Right lung (tissue), 5 donors: Measurements from ENCODE around the gene DDR1. TPM values are rescaled to one million over a fixed set of nuclear protein-coding genes. Genes with fewer than 3 reads are reported as not detected.
"Not testable (repeated sequence)": the region's sequence is repeated elsewhere in the genome, so short reads cannot be mapped to it uniquely, and the experiment has no call there.

ENCODE experiments used
- DNase-seq, 2 donors: peaks; one replicate each; pipeline ENCODE4 v3.0.0-alpha.2; 2013
- polyA plus RNA-seq, 5 donors: library from polyadenylated mRNA; unstranded; fragments of 120-200 nt; gene quantifications; one replicate each; pipeline versions ENCODE4 v1.2.1 to v1.2.3, GENCODE V29; 2013; ENCODE audit warnings: inconsistent platforms in 1 of 5, low replicate concordance in 1 of 5; ENCODE audit not compliant: insufficient read length in 5 of 5, insufficient read depth in 1 of 5

Gene DDR1
- polyA plus RNA-seq, 5 donors = 73.8 to 96.3 (median 93.7) TPM

DNA sequence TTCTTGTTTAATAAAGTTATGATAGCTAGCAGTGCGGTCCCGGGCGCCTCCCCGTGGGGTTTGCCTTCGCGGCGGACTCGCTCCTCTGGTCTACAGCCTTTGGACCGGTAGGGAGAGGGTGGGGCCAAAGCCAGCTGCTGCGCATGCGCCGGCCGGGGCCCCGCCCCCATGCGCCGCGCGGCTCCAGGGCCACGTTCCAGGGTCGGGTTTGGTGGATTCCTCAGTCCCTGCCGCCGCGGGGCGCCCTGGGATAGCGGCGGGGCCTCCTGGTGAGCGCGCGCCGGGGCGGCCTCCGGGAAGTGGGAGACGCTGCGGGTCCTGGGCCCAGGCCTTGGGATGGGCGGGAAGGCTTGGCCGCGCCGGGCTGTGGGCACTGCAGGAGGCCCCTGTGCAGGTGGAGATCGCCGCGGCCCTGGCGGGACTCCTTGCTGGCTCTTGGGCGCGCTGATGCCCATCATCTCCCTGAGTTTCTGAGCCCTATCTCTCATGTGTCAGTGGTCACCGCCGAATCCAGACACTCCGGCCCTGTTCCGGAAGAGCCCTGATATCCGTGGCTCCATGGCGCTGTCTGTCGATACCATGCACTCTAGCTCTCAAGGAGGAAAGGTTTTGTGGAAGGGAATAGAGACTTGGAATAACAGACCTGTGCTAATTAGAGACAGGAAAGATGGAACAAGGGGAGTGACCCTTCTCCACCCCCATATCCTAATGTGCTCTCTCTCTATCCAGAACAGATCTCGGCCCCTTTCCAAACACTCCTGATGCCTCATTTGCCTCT lies 29.9 kb downstream of the DDR1 start, which contains the start of gene VARS2:
Gene VARS2, plus strand, starts transcription at position 163 of the 778 bp plus-strand sequence. Its CDS starts 599 bp downstream, at position 762.
- peak; percentile 95 to 96 for DNase-seq

DNA sequence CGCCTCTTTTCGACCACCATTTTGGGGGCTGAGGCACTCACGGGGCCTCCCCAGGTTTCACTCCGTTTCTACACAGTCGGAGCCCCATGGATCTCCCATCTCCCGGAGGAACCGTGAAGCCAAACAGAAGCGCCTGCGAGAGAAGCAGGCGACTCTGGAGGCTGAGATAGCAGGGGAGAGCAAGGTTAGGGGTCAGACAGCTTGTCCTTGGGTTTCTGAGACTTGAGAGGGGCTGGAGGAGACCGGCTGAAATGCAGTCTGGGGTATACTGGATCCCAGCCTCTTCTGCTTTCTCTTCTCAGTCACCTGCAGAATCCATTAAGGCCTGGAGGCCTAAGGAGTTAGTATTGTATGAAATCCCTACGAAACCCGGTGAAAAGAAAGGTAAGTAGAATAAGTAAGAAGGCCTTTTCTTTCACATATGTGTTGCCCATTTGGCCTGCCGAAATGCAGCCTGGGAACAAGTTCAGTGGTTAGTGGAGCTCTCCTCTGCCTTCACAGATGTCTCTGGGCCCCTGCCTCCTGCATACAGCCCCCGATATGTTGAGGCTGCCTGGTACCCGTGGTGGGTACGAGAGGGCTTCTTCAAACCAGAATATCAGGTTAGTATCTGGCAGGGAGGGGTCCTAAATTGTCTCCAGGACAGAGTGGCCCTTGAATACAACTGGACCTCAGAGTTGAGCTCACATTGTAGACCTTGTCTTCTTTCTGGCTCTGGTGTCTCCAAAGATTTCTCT lies 30.7 kb downstream of the DDR1 start:
- no peak for DNase-seq

DNA sequence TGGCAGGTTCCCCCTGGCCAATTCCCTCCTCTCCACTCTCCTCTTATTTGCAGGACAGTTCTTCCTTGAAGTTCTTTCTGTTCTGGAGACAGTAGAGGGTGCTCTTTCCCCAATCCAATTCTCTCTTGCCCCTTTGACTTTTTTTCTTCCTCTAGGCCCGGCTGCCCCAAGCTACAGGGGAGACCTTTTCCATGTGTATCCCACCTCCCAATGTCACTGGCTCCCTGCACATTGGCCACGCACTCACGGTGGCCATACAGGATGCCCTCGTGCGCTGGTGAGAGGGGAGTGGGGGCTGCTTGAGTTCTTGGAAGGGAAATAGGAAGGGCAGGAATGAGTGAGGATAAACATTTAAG lies 31.2 kb downstream of the DDR1 start:
- peak; percentile 46 to 53 for DNase-seq

DNA sequence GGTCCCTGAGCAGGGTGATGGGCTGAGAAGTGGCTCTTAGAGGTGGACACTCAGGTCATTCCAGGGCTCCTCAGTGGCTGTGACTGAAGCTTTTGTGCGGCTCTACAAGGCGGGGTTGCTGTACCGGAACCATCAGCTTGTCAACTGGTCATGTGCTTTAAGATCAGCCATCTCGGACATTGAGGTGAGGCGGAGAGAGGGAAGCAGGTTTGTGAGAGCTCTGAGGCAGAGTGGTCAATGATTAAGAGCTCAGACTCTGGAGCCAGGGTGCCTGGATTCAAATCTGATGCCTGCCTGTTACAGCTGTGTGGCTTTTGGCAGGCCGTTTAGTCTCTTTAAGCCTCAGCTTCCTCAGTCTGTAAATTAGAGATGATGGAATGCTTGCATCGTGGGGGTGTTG lies 32.7 kb downstream of the DDR1 start:
- DNase-seq = no peak

DNA sequence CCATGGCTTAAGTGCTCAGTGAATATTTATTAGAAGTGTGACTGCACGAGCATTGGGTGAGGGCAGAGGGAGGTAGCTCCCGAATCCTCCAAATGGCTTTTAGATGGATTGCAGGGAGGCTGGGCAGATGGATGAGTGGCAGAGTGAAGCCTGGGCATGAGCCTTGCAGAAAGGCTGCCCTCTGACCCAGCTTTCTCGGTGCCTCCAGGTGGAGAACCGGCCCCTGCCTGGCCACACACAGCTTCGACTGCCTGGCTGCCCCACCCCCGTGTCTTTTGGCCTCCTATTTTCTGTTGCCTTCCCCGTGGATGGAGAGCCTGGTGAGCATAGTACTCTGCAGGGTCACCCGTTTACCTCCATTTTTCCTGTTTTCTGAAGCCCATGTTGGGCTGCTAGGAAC lies 33.2 kb downstream of the DDR1 start:
- no peak for DNase-seq

DNA sequence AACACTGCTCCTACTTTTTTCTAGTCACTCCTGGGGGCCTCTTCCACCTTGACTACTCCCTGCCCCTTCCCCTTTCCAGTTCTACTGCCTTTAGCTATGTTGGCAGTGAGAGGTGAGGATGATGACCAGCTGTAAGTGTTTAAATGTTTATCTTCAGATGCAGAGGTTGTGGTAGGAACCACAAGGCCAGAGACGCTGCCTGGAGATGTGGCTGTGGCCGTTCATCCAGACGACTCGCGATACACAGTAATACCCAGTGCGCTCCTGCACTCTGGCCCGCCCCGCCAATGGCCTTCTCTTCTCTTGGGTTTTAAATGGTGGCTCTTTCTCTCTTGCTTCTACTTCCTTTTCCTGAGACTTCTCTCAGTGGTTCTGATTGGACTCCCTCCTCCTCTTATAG lies 34.4 kb downstream of the DDR1 start:
- DNase-seq = no peak

DNA sequence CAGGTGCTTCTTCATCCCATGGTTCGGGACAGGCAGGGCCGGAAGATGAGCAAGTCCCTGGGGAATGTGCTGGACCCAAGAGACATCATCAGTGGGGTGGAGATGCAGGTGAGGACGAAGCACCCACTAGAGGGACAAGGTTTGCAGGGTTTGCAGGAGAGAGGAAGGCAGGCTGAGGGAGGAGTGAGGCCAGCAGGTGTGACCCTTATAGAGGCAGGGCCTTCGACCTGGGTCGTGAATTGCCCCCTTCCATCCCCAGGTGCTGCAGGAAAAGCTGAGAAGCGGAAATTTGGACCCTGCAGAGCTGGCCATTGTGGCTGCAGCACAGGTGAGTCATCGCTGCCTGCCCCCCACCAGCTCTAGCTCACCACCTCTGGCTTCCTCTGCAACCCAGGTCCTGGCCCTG lies 38.1 kb downstream of the DDR1 start:
- no peak for DNase-seq

DNA sequence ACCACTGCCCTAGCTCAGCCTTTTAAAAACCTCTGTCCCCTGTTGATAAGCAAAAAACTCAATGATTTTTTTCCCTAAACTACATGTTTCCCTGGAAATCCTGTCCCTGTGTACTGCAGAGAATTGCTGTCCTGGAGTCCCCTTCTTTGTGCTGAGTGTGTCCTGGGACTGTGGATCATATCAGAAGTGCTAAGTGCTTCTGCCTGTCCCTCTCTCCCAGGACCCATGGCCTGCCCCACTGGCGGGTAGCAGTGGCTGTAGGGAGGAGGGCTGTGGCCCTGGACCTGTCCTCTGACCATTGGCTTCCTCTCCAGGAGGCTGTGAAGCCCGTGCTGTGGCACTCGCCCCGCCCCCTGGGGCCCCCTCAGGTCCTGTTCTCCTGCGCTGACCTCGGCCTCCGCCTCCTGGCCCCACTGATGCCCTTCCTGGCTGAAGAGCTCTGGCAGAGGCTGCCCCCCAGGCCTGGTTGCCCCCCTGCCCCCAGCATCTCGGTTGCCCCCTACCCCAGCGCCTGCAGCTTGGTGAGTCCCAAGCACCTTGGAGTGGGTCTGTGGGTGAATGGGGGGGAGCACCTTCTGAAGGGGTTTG lies 39.8 kb downstream of the DDR1 start:
- not testable (repeated sequence) for DNase-seq

DNA sequence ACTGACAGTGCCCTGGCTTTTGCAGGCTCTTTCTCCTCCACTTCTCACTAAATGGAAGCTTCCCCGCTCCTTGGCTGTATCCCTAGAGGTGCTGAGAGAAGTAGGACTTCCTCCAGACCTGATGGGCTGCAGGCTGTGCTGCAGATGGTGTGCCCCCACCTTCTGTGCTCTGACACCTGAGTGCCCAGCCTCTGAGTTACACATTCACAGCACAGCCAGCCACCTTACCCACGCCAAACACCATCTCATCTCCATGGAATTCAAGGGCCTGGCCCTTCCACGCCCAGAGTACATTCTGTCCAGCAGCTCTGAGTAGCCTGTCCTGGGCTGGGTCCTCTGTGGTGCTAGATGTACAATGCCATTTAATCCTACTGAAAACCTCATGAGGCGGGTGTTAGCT lies 42.3 kb downstream of the DDR1 start:
- DNase-seq = no peak

DNA sequence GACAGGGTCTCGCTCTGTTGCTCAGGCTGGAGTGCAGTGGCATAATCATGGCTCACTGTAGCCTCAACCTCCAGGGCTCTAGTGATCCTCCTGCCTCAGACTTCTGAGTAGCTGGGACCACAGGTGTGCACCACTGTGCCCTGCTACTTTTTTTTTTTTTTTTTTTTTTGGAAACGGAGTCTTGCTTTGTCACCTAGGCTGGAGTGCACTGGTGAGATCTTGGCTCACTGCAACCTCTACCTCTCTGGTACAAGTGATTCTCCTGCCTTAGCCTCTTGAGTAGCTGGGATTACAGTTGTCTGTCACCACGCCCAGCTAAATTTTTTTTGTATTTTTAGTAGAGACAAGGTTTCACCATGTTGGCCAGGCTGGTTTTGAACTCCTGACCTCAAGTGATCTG lies 42.8 kb downstream of the DDR1 start:
- not testable (repeated sequence) for DNase-seq

DNA sequence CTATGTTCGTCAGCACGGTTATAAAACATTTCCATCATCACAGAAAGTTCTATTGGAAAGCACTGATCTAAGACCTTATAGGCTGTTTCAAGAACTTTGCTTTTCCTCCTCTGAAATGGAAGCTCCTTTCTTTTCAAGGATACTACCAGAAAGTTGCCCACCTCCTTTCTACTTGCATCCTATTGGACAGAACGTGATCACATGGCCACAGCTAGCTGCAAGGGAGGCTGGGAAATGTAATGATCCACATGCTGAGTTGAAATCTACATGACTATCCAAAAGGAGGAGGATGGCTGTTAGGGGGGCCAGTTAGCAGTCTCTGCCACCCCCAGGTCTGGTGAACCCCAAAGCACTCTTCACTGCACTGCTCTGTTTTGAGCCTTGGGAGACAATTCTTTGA lies 44.4 kb downstream of the DDR1 start:
- no peak for DNase-seq

DNA sequence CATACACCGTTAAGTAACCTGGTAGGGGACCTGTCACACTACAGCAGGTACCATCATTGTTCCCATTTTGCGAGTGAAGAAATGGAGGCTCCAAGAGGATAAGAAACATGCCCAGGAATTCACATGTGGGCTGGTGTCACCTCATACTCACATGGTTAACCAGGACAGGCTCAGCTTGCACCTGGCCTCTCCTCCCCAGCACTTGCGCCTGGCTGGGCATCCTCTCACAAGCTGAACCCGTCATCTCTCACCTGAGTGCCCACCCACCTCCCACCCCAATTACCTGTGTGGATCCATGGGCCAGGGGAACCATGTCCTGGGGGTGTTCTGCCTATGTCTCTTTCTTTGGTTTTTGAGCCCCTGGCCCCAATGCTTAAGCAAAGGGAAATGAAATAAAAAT lies 46.2 kb downstream of the DDR1 start:
- no peak for DNase-seq

DNA sequence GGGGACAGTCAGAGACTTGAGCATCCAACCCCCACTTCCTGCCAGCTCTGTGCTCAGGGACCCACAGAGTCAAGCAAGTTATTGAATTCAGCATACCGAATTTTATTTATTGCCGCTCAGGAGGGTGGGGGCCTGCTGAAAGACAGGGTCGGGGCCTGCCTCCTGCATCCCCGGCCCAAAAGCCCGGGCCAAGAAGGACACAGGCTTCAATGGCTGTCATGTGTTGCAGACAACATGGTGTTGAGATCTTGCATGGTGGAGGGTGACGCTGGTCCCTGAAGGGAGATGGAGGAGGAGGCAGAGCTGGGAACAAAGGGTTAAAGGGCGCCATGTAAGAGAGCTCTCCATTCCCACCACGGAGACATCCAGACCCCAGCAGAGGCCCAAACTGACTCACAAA lies 47.0 kb downstream of the DDR1 start:
- no peak for DNase-seq

DNA sequence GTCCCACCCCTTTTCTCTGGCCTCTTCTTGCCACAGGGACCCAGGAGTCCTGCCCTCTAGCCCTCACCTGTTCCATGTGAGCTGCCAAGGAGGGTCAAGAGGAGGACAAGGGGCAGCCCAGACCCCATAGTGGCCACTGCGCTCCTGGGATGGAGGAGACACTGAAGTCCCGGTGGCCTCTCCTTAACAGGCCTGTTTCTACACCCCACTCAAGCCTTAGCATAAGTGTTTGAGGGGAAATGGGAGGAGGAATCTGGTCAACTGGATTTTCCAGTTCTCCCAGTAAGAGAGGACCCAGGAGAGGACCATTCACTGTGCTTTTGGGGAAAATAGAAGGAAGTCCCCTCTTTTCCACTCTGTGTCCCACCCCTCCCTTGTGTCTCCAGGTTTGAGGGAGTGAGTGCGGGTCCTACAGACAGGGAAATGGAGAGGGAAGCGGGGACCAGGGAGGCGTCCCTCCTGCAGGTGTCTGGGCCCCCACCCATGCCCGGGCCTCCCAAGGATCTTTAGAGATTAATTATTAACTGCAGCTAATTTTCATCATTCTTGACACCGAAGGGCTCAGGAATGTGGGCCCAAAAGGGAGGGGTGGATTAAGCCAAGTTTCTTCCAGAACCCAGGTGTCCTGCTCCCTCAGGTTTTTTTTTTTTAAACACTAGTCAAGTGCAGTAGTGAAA lies 47.8 kb downstream of the DDR1 start, which contains the start of gene SFTA2:
Gene SFTA2, minus strand, starts transcription at position 202 of the 677 bp plus-strand sequence. Its CDS starts 74 bp downstream, at position 128.
- DNase-seq = peak; percentile 42 to 54

DNA sequence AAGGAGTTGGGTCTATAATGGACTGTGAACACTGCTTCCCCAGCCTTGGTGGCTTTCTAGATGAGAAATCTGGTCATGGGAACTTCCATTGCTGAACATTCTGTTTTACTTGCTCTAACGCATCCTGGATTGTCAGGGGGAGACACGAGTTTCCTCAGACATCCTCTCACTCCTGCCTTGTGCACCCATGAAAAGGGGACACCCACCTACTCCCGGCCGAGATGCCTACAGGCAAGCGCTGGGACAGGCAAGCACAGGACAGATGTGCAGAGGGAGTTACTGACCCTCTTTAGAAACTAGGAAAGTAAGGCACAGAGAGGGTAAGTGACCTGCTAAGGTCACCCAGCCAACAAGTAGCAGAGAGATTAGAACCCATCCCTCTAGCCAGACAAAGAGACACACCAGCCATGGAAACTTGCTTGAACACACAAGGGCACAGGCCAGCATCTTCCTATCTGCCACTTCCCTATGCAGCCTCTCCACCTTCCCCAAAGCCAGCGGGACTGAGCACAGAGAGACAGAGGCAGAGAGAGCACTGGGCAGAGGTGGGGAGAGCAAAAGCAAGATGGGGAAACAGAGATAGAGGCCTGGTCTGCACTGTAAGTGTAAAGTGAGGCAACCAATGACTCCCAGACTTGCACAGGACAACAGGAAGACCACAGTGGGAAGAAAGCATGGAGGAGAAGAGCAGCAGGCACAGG lies 48.5 kb downstream of the DDR1 start:
- DNase-seq = no peak

DNA sequence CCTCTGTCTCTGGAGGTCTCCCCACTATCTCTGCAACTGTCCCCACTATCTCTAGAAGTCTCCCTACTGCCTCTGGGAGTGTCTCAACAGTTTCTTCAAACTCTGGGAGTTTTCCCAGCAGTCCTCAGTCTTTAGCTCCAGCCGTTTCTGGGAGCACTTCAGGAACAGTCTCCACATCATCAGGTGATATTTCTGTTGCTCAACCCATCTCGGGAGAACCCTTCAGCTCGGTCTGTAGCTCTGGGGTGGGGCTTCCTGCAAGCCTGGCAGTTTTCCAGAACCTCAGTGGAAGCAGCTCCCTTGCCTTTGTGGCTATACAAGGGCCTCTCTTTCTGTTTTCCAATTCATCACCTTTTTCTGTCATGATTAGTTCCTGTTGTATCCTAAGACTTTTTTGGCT lies 50.7 kb downstream of the DDR1 start:
- no peak for DNase-seq

DNA sequence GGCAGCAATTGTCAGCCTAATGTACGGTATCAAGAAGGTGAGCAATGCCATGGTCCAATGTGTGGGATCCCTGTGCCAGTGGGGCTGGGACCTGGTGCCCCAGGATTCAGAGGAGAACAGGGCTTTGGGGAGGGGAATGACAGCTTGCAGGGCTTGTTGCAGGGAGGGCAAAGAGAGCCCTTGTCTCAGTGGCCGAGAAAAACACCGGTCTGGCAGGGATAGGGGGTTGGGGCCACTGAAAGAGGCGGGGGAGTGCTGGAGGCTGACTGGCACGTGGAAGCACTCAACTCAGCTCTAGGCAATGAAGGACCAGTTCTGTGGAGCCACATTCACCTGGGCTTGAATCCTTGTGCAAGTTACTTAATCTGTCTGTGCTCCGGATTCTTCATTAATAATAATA lies 52.9 kb downstream of the DDR1 start:
- DNase-seq = no peak

DNA sequence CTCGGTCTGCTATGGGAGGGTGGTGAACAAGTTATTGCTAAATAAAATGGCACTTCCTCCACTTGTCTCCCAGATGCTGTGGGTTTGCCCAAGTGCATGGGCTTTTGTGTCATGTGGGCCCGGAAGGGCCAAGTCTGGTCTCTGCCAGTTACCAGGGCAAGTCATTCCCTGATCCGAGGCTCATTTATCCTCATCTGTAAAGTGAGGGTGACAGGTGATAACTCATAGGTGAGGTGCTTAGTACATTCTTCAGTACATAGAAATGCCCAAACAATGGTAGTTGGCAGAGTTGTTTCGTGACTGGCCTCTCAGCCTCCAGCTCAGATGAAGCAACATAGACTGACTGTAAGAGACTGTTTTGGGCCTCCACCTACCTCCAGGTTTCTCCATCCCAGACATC lies 54.4 kb downstream of the DDR1 start:
- no peak for DNase-seq

DNA sequence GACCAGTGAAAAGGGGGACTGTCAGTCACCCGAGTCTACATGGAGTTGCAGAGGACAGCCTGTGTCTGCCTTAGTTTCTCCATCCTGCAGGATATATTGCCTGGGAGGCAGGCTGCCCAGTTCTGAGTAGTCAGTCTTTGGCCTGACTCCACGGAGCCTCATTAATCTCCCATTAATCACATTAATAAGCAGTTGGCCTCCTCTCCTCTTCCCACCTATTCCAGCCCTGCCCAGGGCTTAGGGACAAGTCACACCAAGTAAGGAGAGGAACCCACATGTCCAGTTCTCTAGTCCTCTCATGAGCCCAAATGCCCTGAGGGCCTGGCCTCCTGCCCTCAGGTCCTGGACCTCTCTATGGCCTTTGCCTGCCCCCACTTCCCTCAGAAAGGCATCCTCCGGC lies 55.2 kb downstream of the DDR1 start:
- DNase-seq = no peak

DNA sequence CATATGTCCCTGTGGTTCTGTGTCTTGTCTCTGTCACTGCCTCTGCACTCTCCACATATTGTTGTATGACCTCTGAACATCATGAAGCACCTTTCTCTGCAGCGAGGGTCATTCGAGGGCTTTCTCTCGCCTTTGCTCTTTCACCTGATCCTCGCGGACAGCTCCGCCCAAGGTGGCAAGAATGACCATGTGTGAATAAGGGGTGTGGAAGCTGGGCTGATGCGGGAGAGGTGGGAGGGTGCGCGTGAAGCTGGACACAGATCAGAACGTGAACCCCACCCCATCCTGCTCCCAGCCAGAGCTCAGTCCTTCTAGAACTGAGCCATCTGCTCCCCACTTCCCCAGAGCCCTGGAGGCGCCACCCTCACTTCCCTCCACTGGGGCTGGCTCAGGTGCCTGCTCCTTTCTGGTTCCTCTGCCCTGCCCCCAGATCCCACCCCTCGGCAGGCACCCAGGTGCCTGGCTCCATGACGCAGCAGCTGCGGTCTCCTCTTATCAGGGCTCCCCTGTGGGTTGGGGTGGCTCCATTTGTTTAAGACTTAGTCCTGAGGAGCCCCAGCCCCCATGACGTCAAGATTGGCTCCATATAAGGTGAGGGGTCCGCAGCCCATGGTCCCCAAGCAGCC lies 56.2 kb downstream of the DDR1 start, which contains the start of gene MUCL3:
Gene MUCL3, plus strand, starts transcription at position 613 of the 626 bp plus-strand sequence. CDS start 27 bp downstream, outside the sequence.
- no peak for DNase-seq
